ENCODE measurements around the gene CMPK2. TPM values are rescaled to one million over a fixed set of nuclear protein-coding genes. Genes with fewer than 3 reads are reported as not detected.
A peak's percentile ranks its signal among the peaks of the same experiment; 100 is the strongest.

The CMPK2 gene
- total and polyA plus RNA-seq, 4 donors = 6.6 to 15.3 (median 7.4) TPM

DNA sequence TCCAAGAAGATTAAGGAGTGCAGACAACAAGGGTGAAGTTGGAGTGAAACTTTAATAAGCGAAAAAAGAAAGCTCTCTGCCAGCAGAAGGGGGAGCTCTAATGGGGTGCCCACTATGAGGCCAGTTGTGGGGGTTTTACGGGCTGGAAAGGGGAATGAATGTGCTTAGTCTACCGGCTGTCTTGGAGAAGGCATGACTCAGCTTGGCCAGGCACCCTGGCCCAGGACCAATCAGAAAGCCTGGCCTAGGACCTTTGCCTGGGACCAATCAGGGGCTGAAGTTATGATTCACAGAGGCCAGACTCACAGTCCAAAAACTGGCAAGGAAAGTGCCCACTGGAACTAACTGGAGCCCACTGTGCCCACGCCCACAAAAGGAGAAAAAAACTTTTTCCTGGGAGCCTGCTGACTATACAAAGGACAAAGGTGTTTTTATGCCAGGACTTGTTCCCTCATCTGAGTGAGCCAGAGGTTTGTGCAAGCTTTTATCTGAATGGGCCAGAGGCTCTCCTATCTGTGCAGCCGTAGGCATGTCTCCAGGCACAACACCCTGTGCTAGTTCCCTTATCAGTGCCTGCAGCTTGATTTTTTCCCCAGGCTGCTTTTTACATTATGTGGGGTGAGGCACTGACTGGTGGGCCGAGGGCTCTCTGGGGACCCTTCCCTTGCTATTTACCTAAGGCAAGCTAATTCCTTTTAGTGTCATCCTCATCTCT lies 18.6 kb downstream of the CMPK2 start:
- no peaks in the 10 kb centered on the region for H3K4me1 ChIP-seq (ENCODE audit: control insufficient read depth, insufficient read depth, low read length)
- peaks cover 41% of the 10 kb centered on the region for H3K9me3 ChIP-seq (ENCODE audit: control insufficient read depth, insufficient read depth, low read length)
- H3K36me3 ChIP-seq (ENCODE audit: control insufficient read depth, insufficient read depth, low read length) = no peaks in the 10 kb centered on the region
- H3K27me3 ChIP-seq (ENCODE audit: control insufficient read depth, insufficient read depth, low read length) = no peaks in the 10 kb centered on the region
- no peak overlapping the region for H3K4me3 ChIP-seq (ENCODE audit: low read depth, low read length)
- H3K27ac ChIP-seq (ENCODE audit: low read depth, low read length) = no peak overlapping the region
- no peak for DNase-seq (ENCODE audit: low read depth in 4 of 6, low spot score in 6 of 6)
- WGBS (ENCODE audit: insufficient coverage) = 82% methylated on average over 5 of the region's 6 CpGs

DNA sequence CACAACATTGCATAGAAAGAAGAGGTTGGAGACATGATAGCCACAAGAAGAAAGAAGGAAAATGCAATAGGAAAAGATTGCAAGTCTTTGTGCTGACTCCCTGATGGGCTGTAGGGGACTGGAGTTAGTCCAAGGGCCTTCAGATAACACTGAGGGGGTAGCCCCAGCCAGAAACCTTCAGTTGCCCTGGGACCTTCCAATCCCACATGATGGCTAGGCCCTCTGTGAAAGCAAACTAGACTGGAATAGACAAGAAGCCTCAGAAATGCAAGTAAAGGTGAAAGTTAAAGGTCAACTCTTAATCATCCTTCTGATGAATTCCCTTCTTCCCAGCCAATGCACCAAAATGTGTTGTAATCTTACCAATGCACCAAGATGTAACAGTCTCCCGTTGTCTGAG lies 19.2 kb downstream of the CMPK2 start:
- peaks cover 41% of the 10 kb centered on the region for H3K9me3 ChIP-seq (ENCODE audit: control insufficient read depth, insufficient read depth, low read length)
- no peak for DNase-seq (ENCODE audit: low read depth in 4 of 6, low spot score in 6 of 6)
- H3K4me1 ChIP-seq (ENCODE audit: control insufficient read depth, insufficient read depth, low read length) = no peaks in the 10 kb centered on the region
- H3K36me3 ChIP-seq (ENCODE audit: control insufficient read depth, insufficient read depth, low read length) = no peaks in the 10 kb centered on the region
- no peak overlapping the region for H3K27ac ChIP-seq (ENCODE audit: low read depth, low read length)
- no CpG with 5 or more reads among the region's 1 CpG for WGBS (ENCODE audit: insufficient coverage)
- H3K4me3 ChIP-seq (ENCODE audit: low read depth, low read length) = no peak overlapping the region
- H3K27me3 ChIP-seq (ENCODE audit: control insufficient read depth, insufficient read depth, low read length) = no peaks in the 10 kb centered on the region

- H3K27me3 ChIP-seq (ENCODE audit: control insufficient read depth, insufficient read depth, low read length) = no peaks in the 10 kb centered on the region
- no peak overlapping the region for H3K27ac ChIP-seq (ENCODE audit: low read depth, low read length)
- DNase-seq (ENCODE audit: low read depth in 4 of 6, low spot score in 6 of 6) = no peak
- no peaks in the 10 kb centered on the region for H3K4me1 ChIP-seq (ENCODE audit: control insufficient read depth, insufficient read depth, low read length)
- H3K36me3 ChIP-seq (ENCODE audit: control insufficient read depth, insufficient read depth, low read length) = no peaks in the 10 kb centered on the region
- 100% methylated on average over 1 of the region's 2 CpGs for WGBS (ENCODE audit: insufficient coverage)
- no peak overlapping the region for H3K4me3 ChIP-seq (ENCODE audit: low read depth, low read length)
- peaks cover 41% of the 10 kb centered on the region for H3K9me3 ChIP-seq (ENCODE audit: control insufficient read depth, insufficient read depth, low read length)
These were observed 19.8 kb downstream of the CMPK2 start for GRCh38 chr2:6845903-6846302.

DNA sequence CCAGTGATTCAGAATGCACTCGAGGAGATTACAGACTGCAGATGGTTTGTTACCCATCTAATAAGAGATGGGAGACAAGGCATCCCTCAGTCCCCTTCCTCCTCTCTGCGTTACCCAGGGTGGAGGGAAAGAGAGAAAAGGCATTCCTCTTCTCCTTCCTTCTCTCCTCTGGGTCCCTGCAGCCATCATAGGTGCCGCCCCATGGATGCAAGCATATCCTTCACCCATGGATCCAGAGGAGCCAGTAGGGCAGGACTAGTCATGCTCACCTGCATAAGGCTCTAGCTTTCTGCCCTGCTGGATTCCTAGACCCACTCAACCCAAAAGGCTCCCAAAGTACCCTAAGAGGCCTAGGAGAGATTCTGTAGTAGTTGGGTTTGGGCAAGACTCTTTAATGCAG lies 20.4 kb downstream of the CMPK2 start:
- H3K9me3 ChIP-seq (ENCODE audit: control insufficient read depth, insufficient read depth, low read length) = peaks cover 41% of the 10 kb centered on the region
- no peaks in the 10 kb centered on the region for H3K27me3 ChIP-seq (ENCODE audit: control insufficient read depth, insufficient read depth, low read length)
- 50% methylated on average over 1 of the region's 3 CpGs for WGBS (ENCODE audit: insufficient coverage)
- no peak overlapping the region for H3K4me3 ChIP-seq (ENCODE audit: low read depth, low read length)
- no peak overlapping the region for H3K27ac ChIP-seq (ENCODE audit: low read depth, low read length)
- H3K36me3 ChIP-seq (ENCODE audit: control insufficient read depth, insufficient read depth, low read length) = no peaks in the 10 kb centered on the region
- no peaks in the 10 kb centered on the region for H3K4me1 ChIP-seq (ENCODE audit: control insufficient read depth, insufficient read depth, low read length)
- DNase-seq (ENCODE audit: low read depth in 4 of 6, low spot score in 6 of 6) = peak in 1 of 6 donors; percentile 36

GRCh38 chr2:6841537-6842287 lies 24.0 kb downstream of the CMPK2 start:
- no peak overlapping the region for H3K27ac ChIP-seq (ENCODE audit: low read depth, low read length)
- no peaks in the 10 kb centered on the region for H3K4me1 ChIP-seq (ENCODE audit: control insufficient read depth, insufficient read depth, low read length)
- no peaks in the 10 kb centered on the region for H3K27me3 ChIP-seq (ENCODE audit: control insufficient read depth, insufficient read depth, low read length)
- no peak overlapping the region for H3K4me3 ChIP-seq (ENCODE audit: low read depth, low read length)
- no peak for DNase-seq (ENCODE audit: low read depth in 4 of 6, low spot score in 6 of 6)
- 80% methylated on average over 1 of the region's 2 CpGs for WGBS (ENCODE audit: insufficient coverage)
- H3K36me3 ChIP-seq (ENCODE audit: control insufficient read depth, insufficient read depth, low read length) = no peaks in the 10 kb centered on the region
- peaks cover 34% of the 10 kb centered on the region for H3K9me3 ChIP-seq (ENCODE audit: control insufficient read depth, insufficient read depth, low read length)

GRCh38 chr2:6838673-6839319 lies 26.9 kb downstream of the CMPK2 start:
- H3K4me3 ChIP-seq (ENCODE audit: low read depth, low read length) = no peak overlapping the region
- H3K27ac ChIP-seq (ENCODE audit: low read depth, low read length) = no peak overlapping the region
- no peak for DNase-seq (ENCODE audit: low read depth in 4 of 6, low spot score in 6 of 6)
- no peaks in the 10 kb centered on the region for H3K27me3 ChIP-seq (ENCODE audit: control insufficient read depth, insufficient read depth, low read length)
- H3K9me3 ChIP-seq (ENCODE audit: control insufficient read depth, insufficient read depth, low read length) = peaks cover 7% of the 10 kb centered on the region
- no peaks in the 10 kb centered on the region for H3K4me1 ChIP-seq (ENCODE audit: control insufficient read depth, insufficient read depth, low read length)
- WGBS (ENCODE audit: insufficient coverage) = 92% methylated on average over 2 of the region's 4 CpGs
- H3K36me3 ChIP-seq (ENCODE audit: control insufficient read depth, insufficient read depth, low read length) = no peaks in the 10 kb centered on the region

DNA sequence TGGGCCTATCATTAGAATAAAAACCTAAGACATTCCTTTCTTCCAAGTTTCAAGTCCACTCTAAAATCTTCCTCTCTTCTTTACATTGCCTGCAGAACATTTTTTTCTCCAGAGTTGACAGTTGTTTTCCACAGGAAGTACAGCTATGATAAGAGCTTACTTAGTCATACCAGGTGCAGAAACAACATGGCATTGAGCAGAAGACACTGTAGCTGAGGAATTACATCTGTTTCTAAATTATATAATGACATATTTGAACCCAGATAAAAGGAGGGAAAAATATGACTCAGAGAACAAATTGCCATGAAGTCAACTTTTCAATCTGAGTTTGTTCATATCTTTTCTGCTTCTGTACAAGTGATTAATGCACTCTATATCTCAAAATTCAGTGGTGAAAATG lies 30.2 kb downstream of the CMPK2 start:
- H3K27ac ChIP-seq (ENCODE audit: low read depth, low read length) = no peak overlapping the region
- DNase-seq (ENCODE audit: low read depth in 4 of 6, low spot score in 6 of 6) = no peak
- no peaks in the 10 kb centered on the region for H3K4me1 ChIP-seq (ENCODE audit: control insufficient read depth, insufficient read depth, low read length)
- H3K27me3 ChIP-seq (ENCODE audit: control insufficient read depth, insufficient read depth, low read length) = no peaks in the 10 kb centered on the region
- H3K4me3 ChIP-seq (ENCODE audit: low read depth, low read length) = no peak overlapping the region
- peaks cover 4% of the 10 kb centered on the region for H3K9me3 ChIP-seq (ENCODE audit: control insufficient read depth, insufficient read depth, low read length)
- H3K36me3 ChIP-seq (ENCODE audit: control insufficient read depth, insufficient read depth, low read length) = no peaks in the 10 kb centered on the region

DNA sequence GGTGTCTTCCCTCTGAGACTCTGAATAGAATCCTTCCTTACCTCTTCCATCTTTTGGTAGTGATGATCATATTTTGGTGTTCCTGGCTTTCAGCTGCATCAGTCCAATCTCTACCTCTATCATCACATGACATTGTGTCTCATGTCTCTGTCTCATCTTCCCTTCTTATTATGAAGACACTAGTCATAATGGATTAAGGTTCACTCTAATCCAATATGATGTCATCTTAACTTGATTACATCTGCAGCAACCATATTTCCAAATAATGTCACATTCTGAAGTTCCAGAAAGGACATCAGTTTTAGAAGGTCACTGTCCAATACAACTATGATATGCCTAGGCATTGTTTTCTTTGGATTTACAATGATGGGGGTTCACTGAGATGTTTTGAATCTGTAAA lies 31.5 kb downstream of the CMPK2 start:
- no peaks in the 10 kb centered on the region for H3K27me3 ChIP-seq (ENCODE audit: control insufficient read depth, insufficient read depth, low read length)
- H3K4me1 ChIP-seq (ENCODE audit: control insufficient read depth, insufficient read depth, low read length) = no peaks in the 10 kb centered on the region
- no peak overlapping the region for H3K27ac ChIP-seq (ENCODE audit: low read depth, low read length)
- no peak for DNase-seq (ENCODE audit: low read depth in 4 of 6, low spot score in 6 of 6)
- no peaks in the 10 kb centered on the region for H3K36me3 ChIP-seq (ENCODE audit: control insufficient read depth, insufficient read depth, low read length)
- peaks cover 4% of the 10 kb centered on the region for H3K9me3 ChIP-seq (ENCODE audit: control insufficient read depth, insufficient read depth, low read length)
- no peak overlapping the region for H3K4me3 ChIP-seq (ENCODE audit: low read depth, low read length)

DNA sequence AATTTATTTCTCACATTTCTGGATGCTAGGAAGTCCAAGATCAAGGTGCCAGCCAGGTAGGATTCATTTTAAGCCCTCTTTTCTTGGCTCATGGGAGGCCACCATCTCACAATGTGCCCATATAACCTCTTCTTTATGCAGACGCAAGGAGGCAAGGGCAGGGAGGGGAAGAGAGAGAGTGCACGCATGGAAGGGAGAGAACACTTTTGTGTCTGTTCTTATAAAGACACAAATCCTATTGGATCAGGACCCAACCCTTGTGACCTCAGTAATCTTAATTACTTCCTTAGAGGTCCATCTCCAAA lies 32.5 kb downstream of the CMPK2 start:
- H3K4me1 ChIP-seq (ENCODE audit: control insufficient read depth, insufficient read depth, low read length) = peaks cover 4% of the 10 kb centered on the region
- no peaks in the 10 kb centered on the region for H3K36me3 ChIP-seq (ENCODE audit: control insufficient read depth, insufficient read depth, low read length)
- no peaks in the 10 kb centered on the region for H3K27me3 ChIP-seq (ENCODE audit: control insufficient read depth, insufficient read depth, low read length)
- no peak overlapping the region for H3K27ac ChIP-seq (ENCODE audit: low read depth, low read length)
- WGBS (ENCODE audit: insufficient coverage) = no CpG with 5 or more reads among the region's 2 CpGs
- H3K9me3 ChIP-seq (ENCODE audit: control insufficient read depth, insufficient read depth, low read length) = peaks cover 4% of the 10 kb centered on the region
- DNase-seq (ENCODE audit: low read depth in 4 of 6, low spot score in 6 of 6) = no peak
- no peak overlapping the region for H3K4me3 ChIP-seq (ENCODE audit: low read depth, low read length)

Data from spinal cord (tissue), 10 donors.